Measurements from ENCODE around the gene CYP2S1. TPM values are rescaled to one million over a fixed set of nuclear protein-coding genes. Genes with fewer than 3 reads are reported as not detected.

Gene CYP2S1
- total and polyA plus RNA-seq, 2 of the 4 experiments (the other 2 are of a cell fraction), result 0.54 to 2.1 TPM

DNA sequence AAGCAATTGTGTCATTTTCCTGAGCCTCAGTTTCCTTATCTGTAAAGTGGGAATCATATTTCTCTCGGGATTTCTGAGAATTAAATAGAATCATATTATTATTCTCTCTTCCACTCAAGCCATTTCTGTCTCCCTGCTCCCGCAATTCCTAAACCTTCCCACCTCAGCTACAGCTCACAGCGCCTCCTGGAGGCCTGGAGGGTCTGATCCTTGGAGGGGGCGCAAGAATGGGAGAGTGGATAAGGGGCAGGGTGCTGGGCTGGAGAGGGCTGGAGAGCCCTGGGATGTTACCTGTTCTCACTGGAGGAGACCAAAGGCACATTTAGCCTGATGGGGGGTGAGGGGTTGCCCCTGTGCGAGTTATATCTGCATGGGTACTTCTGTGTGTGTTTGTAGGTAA lies 31.1 kb upstream of the CYP2S1 start:
- CTCF ChIA-PET, result no interaction called here
- DNase-seq (no peak), ATAC-seq (ENCODE audit: low read depth) (no peak)
- H2BK5ac ChIP-seq (ENCODE audit: low read depth, low read length, poor library complexity, severe bottlenecking), result no peak overlapping the region
- H2BK120ac ChIP-seq (ENCODE audit: low read depth, low read length), result no peak overlapping the region
- H3K56ac ChIP-seq (ENCODE audit: extremely low read depth, insufficient read depth, low read length), result no peak overlapping the region
- no peaks in the 10 kb centered on the region for H3K36me3 ChIP-seq (ENCODE audit: control insufficient read depth, insufficient read depth, low read length)
- H2BK20ac ChIP-seq (ENCODE audit: low read depth, low read length), result no peak overlapping the region
- TF ChIP-seq POLR2A (IDR thresholded peaks at IDR 0.05; ENCODE audit: low read depth, low read length) (no peak), MXI1 (IDR thresholded peaks at IDR 0.05; ENCODE audit: borderline replicate concordance, low read depth, low read length) (no peak)
- TF ChIP-seq, protein P1, sequence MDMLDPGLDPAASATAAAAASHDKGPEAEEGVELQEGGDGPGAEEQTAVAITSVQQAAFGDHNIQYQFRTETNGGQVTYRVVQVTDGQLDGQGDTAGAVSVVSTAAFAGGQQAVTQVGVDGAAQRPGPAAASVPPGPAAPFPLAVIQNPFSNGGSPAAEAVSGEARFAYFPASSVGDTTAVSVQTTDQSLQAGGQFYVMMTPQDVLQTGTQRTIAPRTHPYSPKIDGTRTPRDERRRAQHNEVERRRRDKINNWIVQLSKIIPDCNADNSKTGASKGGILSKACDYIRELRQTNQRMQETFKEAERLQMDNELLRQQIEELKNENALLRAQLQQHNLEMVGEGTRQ (IDR thresholded peaks at IDR 0.05; ENCODE audit: low read depth, low read length), result no peak
- no CpG with 5 or more reads among the region's 5 CpGs for WGBS, 2 experiments (ENCODE audit: extremely low coverage in 2 of 2, insufficient read length in 1 of 2)
- no peak overlapping the region for H3K9ac ChIP-seq (ENCODE audit: low read depth, low read length)
- no peaks in the 10 kb centered on the region for H3K9me3 ChIP-seq (ENCODE audit: control insufficient read depth, insufficient read depth, low read length)
- no peak overlapping the region for H4K5ac ChIP-seq (ENCODE audit: low read depth, low read length)
- no TSS peak for BruUV-seq (replicated peaks)
- H2AK9ac ChIP-seq (replicated peaks; ENCODE audit: low read depth, low read length, poor library complexity), result no peak overlapping the region
- intact Hi-C loops (cut with micrococcal nuclease), result no loop called here
- no peak overlapping the region for H2AK5ac ChIP-seq (ENCODE audit: low read depth, low read length)
- H2BK15ac ChIP-seq (ENCODE audit: low read depth, low read length), result no peak overlapping the region
- dilution Hi-C loops (cut with HindIII; ENCODE audit: low sequenced_read_pairs, unreplicated experiment), result no loop called here
- no peak overlapping the region for H3K14ac ChIP-seq (replicated peaks; ENCODE audit: low read depth, low read length)
- no peak overlapping the region for H3K27ac ChIP-seq (ENCODE audit: insufficient read depth, low read length)
- H3K23ac ChIP-seq (ENCODE audit: low read depth, low read length), result no peak overlapping the region
- no peak overlapping the region for H4K8ac ChIP-seq (ENCODE audit: low read depth in 2 of 2, low read length in 2 of 2)
- no peak overlapping the region for H2AFZ ChIP-seq (replicated peaks; ENCODE audit: low read length, poor library complexity)
- no peak overlapping the region for H3K4me3 ChIP-seq (ENCODE audit: insufficient read depth, low read depth, low read length)
- H3K18ac ChIP-seq (ENCODE audit: low read depth, low read length), result no peak overlapping the region
- H4K20me1 ChIP-seq (ENCODE audit: insufficient read depth, low read length), result no peaks in the 10 kb centered on the region
- POLR2A ChIA-PET (ENCODE audit: unreplicated experiment), result no interaction called here
- no peaks in the 10 kb centered on the region; the same call in 1 of the 2 replicates for H3K4me1 ChIP-seq (ENCODE audit: control insufficient read depth, insufficient read depth, low read length)
- in situ Hi-C loops (cut with MboI; ENCODE audit: low sequenced_read_pairs), result no loop called here
- no peak overlapping the region for H4K91ac ChIP-seq (ENCODE audit: insufficient read depth, low read depth, low read length)
- no peaks in the 10 kb centered on the region; the same call in 1 of the 2 replicates for H3K9me1 ChIP-seq (ENCODE audit: insufficient read depth, low read length)
- no peak overlapping the region for H3K4ac ChIP-seq (ENCODE audit: low read depth, low read length)
- H3K27me3 ChIP-seq (ENCODE audit: control insufficient read depth, insufficient read depth, low read length), result peaks cover 3% of the 10 kb centered on the region; the same call in 1 of the 2 replicates
- H3K79me1 ChIP-seq (ENCODE audit: low read depth in 1 of 2, low read length in 2 of 2), result no peaks in the 10 kb centered on the region
- no peak overlapping the region for H3K4me2 ChIP-seq (ENCODE audit: low read depth, low read length)
